Prostate gland (tissue), 2 donors: ENCODE data around the gene HPN. TPM values are rescaled to one million over a fixed set of nuclear protein-coding genes. Genes with fewer than 3 reads are reported as not detected.

ENCODE experiments used
- DNase-seq: peaks from one replicate; pipeline ENCODE4 v3.0.0-alpha.2; 2019; ENCODE audit warnings: low spot score
- H3K27ac ChIP-seq, 2 donors: fragments of 200-600 bp; sonication (generic); 2 replicates each; pipeline ENCODE4 v1.5.1; 2017 to 2019
- H3K27me3 ChIP-seq: fragments of 200-600 bp; sonication (generic); replicated peaks from 2 replicates; pipeline ENCODE4 v1.5.1; 2019; ENCODE audit not compliant: insufficient read depth
- H3K36me3 ChIP-seq, 2 donors: fragments of 200-600 bp; sonication (generic); 1 replicate in 1 of 2; 2 replicates in 1 of 2; pipeline versions ENCODE4 v1.5.1 to v1.8.1; 2017 to 2019
- H3K4me1 ChIP-seq: fragments of 200-600 bp; sonication (generic); replicated peaks from 2 replicates; pipeline ENCODE4 v1.5.1; 2019
- H3K4me3 ChIP-seq, 2 donors: fragments of 200-600 bp; sonication (generic); 2 replicates each; pipeline ENCODE4 v1.5.1; 2017 to 2019
- H3K9me3 ChIP-seq: fragments of 200-600 bp; sonication (generic); 2 replicates; pipeline ENCODE4 v1.5.1; 2017
- POLR2A ChIP-seq: fragments of 450-650 bp; IDR thresholded peaks from one replicate; pipeline ENCODE4 v1.6.1; 2016; ENCODE audit warnings: antibody characterized with exemption, mild to moderate bottlenecking
- POLR2AphosphoS5 ChIP-seq: sonication (generic); formaldehyde crosslinking; IDR thresholded peaks from one replicate; pipeline ENCODE4 v1.6.1; 2017; ENCODE audit warnings: antibody characterized with exemption
- WGBS: methylation state at CpG from one replicate; pipeline ENCODE4 v1.1.5; 2018; 5-methylcytosine and 5-hydroxymethylcytosine counted together
- intact Hi-C: fragments of 100-400 bp; cut with DNase I; formaldehyde crosslinking; loops from one replicate; pipeline ENCODE4 v1.14.2; 2022
- total RNA-seq, 2 donors: library from RNA; depleted of rRNA; stranded (reverse); fragments of >200 nt; gene quantifications; one replicate each; pipeline ENCODE4 v1.1.0, GENCODE V29; 2016
- TF ChIP-seq, protein P1 (sequence below), 4 experiments: fragments of 200-600 bp in 2 of 4; fragments of 450-650 bp in 2 of 4; sonication (generic) in 2 of 4; IDR thresholded peaks; 1 replicate in 3 of 4; 2 replicates in 1 of 4; pipeline ENCODE4 v1.5.1; 2016 to 2019; ENCODE audit warnings: antibody characterized with exemption in 4 of 4, mild to moderate bottlenecking in 2 of 4, moderate library complexity in 2 of 4

Gene HPN
- total RNA-seq, 2 donors from 2014 or later = 14.8 to 22.6 TPM

DNA sequence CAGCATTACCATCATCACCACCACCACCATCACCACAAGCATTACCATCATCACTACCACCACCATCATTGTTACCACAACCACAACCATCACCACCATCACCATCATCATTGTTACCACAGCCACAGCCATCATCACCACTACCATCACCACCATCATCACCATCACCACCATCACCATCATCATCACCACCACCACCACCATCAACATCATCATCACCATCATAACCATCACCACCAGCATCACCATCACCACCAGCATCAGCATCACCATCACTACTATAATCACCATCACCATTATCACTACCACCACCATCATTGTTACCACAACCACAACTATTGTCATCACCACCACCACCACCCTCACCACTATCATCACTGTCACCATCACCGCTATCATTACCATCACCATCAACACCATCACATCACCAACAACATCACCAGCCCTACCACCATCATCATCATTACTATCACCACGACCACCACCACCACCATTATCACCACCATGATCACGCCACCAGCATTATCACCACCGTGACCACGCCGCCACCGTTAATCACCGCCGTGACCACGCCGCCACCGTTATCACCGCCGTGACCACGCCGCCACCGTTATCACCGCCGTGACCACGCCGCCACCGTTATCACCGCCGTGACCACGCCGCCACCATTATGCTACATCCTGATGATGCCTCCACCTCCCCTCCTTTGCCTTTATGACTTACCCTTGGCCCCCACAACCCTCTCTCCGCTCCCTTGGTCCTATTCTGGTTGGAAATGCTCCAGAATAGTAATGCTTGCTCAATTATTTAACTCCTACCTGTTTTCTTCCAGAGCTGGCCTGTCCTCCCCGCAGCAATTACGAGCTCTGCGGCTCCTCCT is 64.1 kb downstream of the HPN start:
- no peak for TF ChIP-seq POLR2AphosphoS5
- TF ChIP-seq, protein P1, sequence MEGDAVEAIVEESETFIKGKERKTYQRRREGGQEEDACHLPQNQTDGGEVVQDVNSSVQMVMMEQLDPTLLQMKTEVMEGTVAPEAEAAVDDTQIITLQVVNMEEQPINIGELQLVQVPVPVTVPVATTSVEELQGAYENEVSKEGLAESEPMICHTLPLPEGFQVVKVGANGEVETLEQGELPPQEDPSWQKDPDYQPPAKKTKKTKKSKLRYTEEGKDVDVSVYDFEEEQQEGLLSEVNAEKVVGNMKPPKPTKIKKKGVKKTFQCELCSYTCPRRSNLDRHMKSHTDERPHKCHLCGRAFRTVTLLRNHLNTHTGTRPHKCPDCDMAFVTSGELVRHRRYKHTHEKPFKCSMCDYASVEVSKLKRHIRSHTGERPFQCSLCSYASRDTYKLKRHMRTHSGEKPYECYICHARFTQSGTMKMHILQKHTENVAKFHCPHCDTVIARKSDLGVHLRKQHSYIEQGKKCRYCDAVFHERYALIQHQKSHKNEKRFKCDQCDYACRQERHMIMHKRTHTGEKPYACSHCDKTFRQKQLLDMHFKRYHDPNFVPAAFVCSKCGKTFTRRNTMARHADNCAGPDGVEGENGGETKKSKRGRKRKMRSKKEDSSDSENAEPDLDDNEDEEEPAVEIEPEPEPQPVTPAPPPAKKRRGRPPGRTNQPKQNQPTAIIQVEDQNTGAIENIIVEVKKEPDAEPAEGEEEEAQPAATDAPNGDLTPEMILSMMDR (IDR thresholded peaks at IDR 0.05) = no peak
- no peak for TF ChIP-seq POLR2A
- intact Hi-C loops = no loop called here
- no peak overlapping the region for H3K4me3 ChIP-seq
- H3K27ac ChIP-seq = no peak overlapping the region
- no peaks in the 10 kb centered on the region for H3K27me3 ChIP-seq
- 85% methylated on average over 30 of the region's 30 CpGs for WGBS
- no peaks in the 10 kb centered on the region for H3K9me3 ChIP-seq
- H3K36me3 ChIP-seq = no peaks in the 10 kb centered on the region
- DNase-seq = no peak
- H3K4me1 ChIP-seq = no peaks in the 10 kb centered on the region

DNA sequence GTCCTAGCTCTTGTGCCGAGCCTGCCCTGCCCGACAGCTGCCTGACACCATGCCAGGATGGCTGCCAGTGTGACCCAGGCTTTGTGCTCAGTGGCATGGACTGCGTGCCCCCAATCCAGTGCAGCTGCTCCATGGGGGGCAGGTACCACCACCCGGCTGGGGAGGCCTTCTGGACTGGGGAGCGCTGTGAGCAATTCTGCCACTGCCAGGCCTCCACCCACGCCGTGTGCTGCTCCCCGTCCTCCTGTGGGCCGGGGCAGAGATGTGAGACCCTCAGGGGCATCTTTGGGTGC is 64.7 kb downstream of the HPN start:
- H3K27me3 ChIP-seq = no peaks in the 10 kb centered on the region
- no peak overlapping the region for H3K27ac ChIP-seq
- 87% methylated on average over 9 of the region's 9 CpGs for WGBS
- H3K9me3 ChIP-seq = no peaks in the 10 kb centered on the region
- intact Hi-C loops = no loop called here
- H3K36me3 ChIP-seq = no peaks in the 10 kb centered on the region
- TF ChIP-seq POLR2A (no peak), POLR2AphosphoS5 (no peak)
- TF ChIP-seq, protein P1 (IDR thresholded peaks at IDR 0.05) = no peak
- DNase-seq = no peak
- no peaks in the 10 kb centered on the region for H3K4me1 ChIP-seq
- no peak overlapping the region for H3K4me3 ChIP-seq

DNA sequence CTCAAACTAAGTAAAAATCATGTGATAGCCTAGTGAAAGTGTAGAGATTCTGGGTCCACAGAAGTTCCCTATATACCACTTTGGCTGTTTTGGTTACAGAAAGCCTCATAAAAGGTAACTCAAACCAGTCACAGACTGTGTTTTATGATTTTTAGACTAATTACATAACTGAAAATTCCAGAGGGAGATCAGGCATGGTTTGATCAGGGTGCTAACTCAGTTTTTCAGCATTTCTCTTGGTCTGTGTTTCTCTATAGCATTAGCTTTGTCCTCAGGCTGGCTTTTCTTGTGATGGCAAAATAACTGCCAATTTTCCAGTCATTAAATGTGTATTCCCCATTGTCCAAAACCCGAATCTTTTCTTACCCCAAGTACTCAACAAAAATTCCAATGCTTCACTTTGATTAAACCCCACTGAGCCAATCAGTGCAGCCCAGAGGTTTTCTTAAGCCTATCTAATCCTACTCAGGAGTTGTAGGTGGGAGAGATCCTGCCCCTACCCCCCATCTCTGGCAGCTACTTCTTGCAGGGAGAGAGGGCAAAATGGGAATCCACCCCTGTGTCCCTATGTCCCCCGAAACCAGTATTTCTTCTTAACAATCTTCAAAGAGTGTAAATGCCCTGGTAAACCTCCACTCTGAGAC is 65.5 kb downstream of the HPN start:
- WGBS = 29% methylated on average over 2 of the region's 2 CpGs
- Histone ChIP-seq H3K9me3 (no peaks in the 10 kb centered on the region), H3K27me3 (no peaks in the 10 kb centered on the region), H3K4me3 (no peak overlapping the region), H3K27ac (no peak overlapping the region), H3K36me3 (no peaks in the 10 kb centered on the region), H3K4me1 (no peaks in the 10 kb centered on the region)
- no peak for TF ChIP-seq POLR2A
- no peak for DNase-seq
- intact Hi-C loops = no loop called here

DNA sequence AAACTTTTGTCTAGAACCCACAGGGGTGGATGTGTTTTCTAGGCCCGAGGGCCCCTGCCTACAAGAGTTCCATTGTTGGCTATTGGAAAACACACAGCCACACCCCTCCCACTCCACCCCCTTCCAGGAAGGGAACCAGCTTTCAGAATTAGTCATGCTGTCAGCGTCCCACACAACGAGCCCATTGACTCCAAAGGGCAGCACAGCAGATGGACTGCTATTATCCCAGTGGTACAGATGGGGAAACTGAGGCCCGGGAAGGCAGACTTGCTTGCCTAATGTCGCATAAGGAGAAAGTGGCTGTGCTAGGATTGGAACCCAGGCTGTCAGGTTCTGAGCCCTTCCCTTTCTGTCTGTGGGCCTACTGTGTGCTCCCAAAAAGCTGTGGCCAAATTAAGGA is 66.0 kb downstream of the HPN start:
- no peaks in the 10 kb centered on the region for H3K36me3 ChIP-seq
- no peak for DNase-seq
- H3K27ac ChIP-seq = no peak overlapping the region
- WGBS = 42% methylated on average over 5 of the region's 5 CpGs
- intact Hi-C loops = no loop called here
- no peak overlapping the region for H3K4me3 ChIP-seq
- no peaks in the 10 kb centered on the region for H3K4me1 ChIP-seq
- H3K9me3 ChIP-seq = no peaks in the 10 kb centered on the region
- no peaks in the 10 kb centered on the region for H3K27me3 ChIP-seq
- peak; percentile 58 for TF ChIP-seq POLR2AphosphoS5
- TF ChIP-seq, protein P1 (IDR thresholded peaks at IDR 0.05) = no peak
- TF ChIP-seq POLR2A = peak; percentile 35

DNA sequence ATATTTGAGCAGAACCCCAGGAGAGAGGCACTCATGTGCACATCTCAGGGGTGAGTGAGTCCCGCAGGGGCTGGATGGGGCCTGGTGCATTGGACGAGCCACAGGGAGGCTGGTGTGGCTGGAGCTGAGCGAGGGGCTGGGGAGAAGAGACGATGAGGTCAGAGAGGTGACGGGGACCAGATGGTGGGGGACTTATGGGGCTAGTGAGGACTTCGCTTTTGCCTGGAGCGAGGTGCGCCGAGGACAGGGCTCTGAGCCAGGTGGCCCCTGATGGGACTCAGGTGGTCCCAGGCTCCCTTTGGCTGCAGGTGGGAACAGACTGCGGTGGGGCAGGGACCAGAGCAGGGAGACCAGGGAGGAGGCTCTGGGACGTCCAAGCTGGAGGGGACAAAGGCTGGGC is 67.2 kb downstream of the HPN start:
- no peak for TF ChIP-seq POLR2A
- no peak for TF ChIP-seq POLR2AphosphoS5
- TF ChIP-seq, protein P1 (IDR thresholded peaks at IDR 0.05) = no peak
- H3K36me3 ChIP-seq = no peaks in the 10 kb centered on the region
- DNase-seq = no peak
- WGBS = 94% methylated on average over 11 of the region's 11 CpGs
- intact Hi-C loops = no loop called here
- no peaks in the 10 kb centered on the region for H3K4me1 ChIP-seq
- no peak overlapping the region for H3K4me3 ChIP-seq
- H3K9me3 ChIP-seq = no peaks in the 10 kb centered on the region
- H3K27ac ChIP-seq = no peak overlapping the region
- H3K27me3 ChIP-seq = no peaks in the 10 kb centered on the region
